Measurements from ENCODE around the gene CAMTA1. TPM values are rescaled to one million over a fixed set of nuclear protein-coding genes. Genes with fewer than 3 reads are reported as not detected.

Gene CAMTA1
- total RNA-seq, 1 donor from 2014 or later: 114 TPM

GRCh38 chr1:6890686-6891085 lies 105.4 kb downstream of the CAMTA1 start:
- intact Hi-C loops (cut with DNase I): loop anchor here (2.0 to 10.0 kb wide), 3 partner anchors 98 to 324 kb away; no protein-coding TSS in a partner anchor

GRCh38 chr1:6891781-6892579 lies 106.7 kb downstream of the CAMTA1 start:
- intact Hi-C loops (cut with DNase I): loop anchor here (2.0 to 10.0 kb wide), 3 partner anchors 100 to 323 kb away; no protein-coding TSS in a partner anchor
- DNase-seq (ENCODE audit: low spot score): no peak

More at GRCh38 chr1:6890686-6891085, 105.4 kb downstream of the CAMTA1 start:
- no peak for DNase-seq (ENCODE audit: low spot score)

GRCh38 chr1:6893388-6893787 lies 108.1 kb downstream of the CAMTA1 start:
- no peak for DNase-seq (ENCODE audit: low spot score)
- intact Hi-C loops (cut with DNase I): loop anchor here (5.0 to 10.0 kb wide), 2 partner anchors 101 to 321 kb away; no protein-coding TSS in a partner anchor

GRCh38 chr1:6897138-6897537 lies 111.9 kb downstream of the CAMTA1 start:
- no peak for DNase-seq (ENCODE audit: low spot score)

GRCh38 chr1:6898974-6899539 lies 113.8 kb downstream of the CAMTA1 start:
- no peak for DNase-seq (ENCODE audit: low spot score)
- intact Hi-C loops (cut with DNase I): loop anchor here (5.0 to 10.0 kb wide), 2 partner anchors 173 to 316 kb away; no protein-coding TSS in a partner anchor

More at GRCh38 chr1:6897138-6897537, 111.9 kb downstream of the CAMTA1 start:
- intact Hi-C loops (cut with DNase I): loop anchor here (5.0 to 10.0 kb wide), 2 partner anchors 175 to 318 kb away; no protein-coding TSS in a partner anchor

- intact Hi-C loops (cut with DNase I): loop anchor here (5.0 to 10.0 kb wide), 2 partner anchors 173 to 315 kb away; no protein-coding TSS in a partner anchor
- no peak for DNase-seq (ENCODE audit: low spot score)
Observed at GRCh38 chr1:6899621-6900020, 114.4 kb downstream of the CAMTA1 start.

GRCh38 chr1:6902153-6902552 lies 116.9 kb downstream of the CAMTA1 start:
- intact Hi-C loops (cut with DNase I): no loop called here
- no peak for DNase-seq (ENCODE audit: low spot score)

- intact Hi-C loops (cut with DNase I): no loop called here
- no peak for DNase-seq (ENCODE audit: low spot score)
Observed at GRCh38 chr1:6904476-6905170, 119.4 kb downstream of the CAMTA1 start.

GRCh38 chr1:6905331-6905730 lies 120.1 kb downstream of the CAMTA1 start:
- no peak for DNase-seq (ENCODE audit: low spot score)

GRCh38 chr1:6905790-6906189 lies 120.5 kb downstream of the CAMTA1 start:
- intact Hi-C loops (cut with DNase I): no loop called here
- DNase-seq (ENCODE audit: low spot score): no peak

More at GRCh38 chr1:6905331-6905730, 120.1 kb downstream of the CAMTA1 start:
- intact Hi-C loops (cut with DNase I): no loop called here

- intact Hi-C loops (cut with DNase I): no loop called here
- DNase-seq (ENCODE audit: low spot score): no peak
Observed at GRCh38 chr1:6906783-6907182, 121.5 kb downstream of the CAMTA1 start.

- intact Hi-C loops (cut with DNase I): no loop called here
Observed at GRCh38 chr1:6907201-6907600, 121.9 kb downstream of the CAMTA1 start.

GRCh38 chr1:6907676-6908434 lies 122.6 kb downstream of the CAMTA1 start:
- intact Hi-C loops (cut with DNase I): no loop called here
- no peak for DNase-seq (ENCODE audit: low spot score)

More at GRCh38 chr1:6907201-6907600, 121.9 kb downstream of the CAMTA1 start:
- DNase-seq (ENCODE audit: low spot score): no peak

GRCh38 chr1:6909401-6909800 lies 124.1 kb downstream of the CAMTA1 start:
- no peak for DNase-seq (ENCODE audit: low spot score)
- intact Hi-C loops (cut with DNase I): no loop called here

GRCh38 chr1:6909857-6910256 lies 124.6 kb downstream of the CAMTA1 start:
- intact Hi-C loops (cut with DNase I): no loop called here
- no peak for DNase-seq (ENCODE audit: low spot score)

- no peak for DNase-seq (ENCODE audit: low spot score)
- intact Hi-C loops (cut with DNase I): no loop called here
Observed at GRCh38 chr1:6911021-6911941, 126.0 kb downstream of the CAMTA1 start.

GRCh38 chr1:6911974-6912373 lies 126.7 kb downstream of the CAMTA1 start:
- intact Hi-C loops (cut with DNase I): no loop called here
- DNase-seq (ENCODE audit: low spot score): no peak

- no peak for DNase-seq (ENCODE audit: low spot score)
- intact Hi-C loops (cut with DNase I): no loop called here
Observed at GRCh38 chr1:6912518-6912917, 127.3 kb downstream of the CAMTA1 start.
